Muscle layer of colon (tissue), 2 donors: ENCODE results near the gene EIF4G3.
"Not testable (repeated sequence)": the region's sequence is repeated elsewhere in the genome, so short reads cannot be mapped to it uniquely, and the experiment has no call there.

Source experiments
- H3K27ac ChIP-seq: one replicate; pipeline ENCODE4 v1.7.0; 2013; ENCODE audit warnings: low read depth, mild to moderate bottlenecking, low read length, moderate library complexity
- H3K27me3 ChIP-seq, 2 donors: one replicate each; pipeline ENCODE4 v1.7.0; 2013; ENCODE audit warnings: low read length in 2 of 2, mild to moderate bottlenecking in 2 of 2; ENCODE audit not compliant: insufficient read depth in 2 of 2, control insufficient read depth in 1 of 2
- H3K36me3 ChIP-seq: one replicate; pipeline ENCODE4 v1.7.0; 2013; ENCODE audit warnings: mild to moderate bottlenecking, low read length; ENCODE audit not compliant: insufficient read depth
- H3K4me1 ChIP-seq: one replicate; pipeline ENCODE4 v1.7.0; 2013; ENCODE audit warnings: mild to moderate bottlenecking, low read length; ENCODE audit not compliant: insufficient read depth
- H3K4me3 ChIP-seq, 2 donors: one replicate each; pipeline ENCODE4 v1.7.0; 2013; ENCODE audit warnings: low read length in 2 of 2, low read depth in 1 of 2, mild to moderate bottlenecking in 1 of 2, moderate library complexity in 1 of 2
- H3K9ac ChIP-seq: one replicate; pipeline ENCODE4 v1.7.0; 2013; ENCODE audit warnings: low read length
- H3K9me3 ChIP-seq: one replicate; pipeline ENCODE4 v1.7.0; 2013; ENCODE audit warnings: mild to moderate bottlenecking, low read length
- donor health status: abdominal sarcoma.
- donor health status: Adenocarcinoma of cecum.

The EIF4G3 gene

GRCh38 chr1:21149855-21150432 lies 26.8 kb downstream of the EIF4G3 start:
- Histone ChIP-seq H3K4me3 (peak overlapping the region in 1 of 2 donors; percentile 12), H3K27ac (peak overlapping the region; percentile 39), H3K4me1 (peaks cover 18% of the 10 kb centered on the region), H3K9ac (no peak overlapping the region), H3K9me3 (no peaks in the 10 kb centered on the region), H3K36me3 (no peaks in the 10 kb centered on the region), H3K27me3 (no peaks in the 10 kb centered on the region)

GRCh38 chr1:21149430-21149854 lies 27.3 kb downstream of the EIF4G3 start:
- no peaks in the 10 kb centered on the region for H3K27me3 ChIP-seq
- no peaks in the 10 kb centered on the region for H3K9me3 ChIP-seq
- H3K4me1 ChIP-seq: peaks cover 18% of the 10 kb centered on the region
- no peaks in the 10 kb centered on the region for H3K36me3 ChIP-seq
- no peak overlapping the region for H3K9ac ChIP-seq
- peak overlapping the region in 1 of 2 donors; percentile 12 for H3K4me3 ChIP-seq
- H3K27ac ChIP-seq: no peak overlapping the region

DNA sequence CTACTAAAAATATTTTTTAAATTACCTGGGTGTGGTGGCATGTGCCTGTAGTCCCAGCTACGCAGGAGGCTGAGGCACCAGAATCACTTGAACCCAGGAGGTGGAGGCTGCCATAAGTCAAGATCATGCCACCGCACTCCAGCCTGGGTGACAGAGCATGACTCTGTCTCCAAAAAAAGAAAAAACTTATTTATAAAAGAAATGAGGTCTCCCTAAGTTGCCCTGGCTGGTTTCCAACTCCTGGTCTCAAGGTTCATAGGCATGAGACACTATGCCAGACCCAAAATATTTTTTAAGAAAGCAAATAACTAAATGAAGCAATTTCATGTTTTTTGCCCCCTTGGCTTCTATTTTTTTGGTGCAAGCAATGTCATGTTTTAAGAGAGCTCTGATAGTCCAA lies 32.9 kb downstream of the EIF4G3 start:
- Histone ChIP-seq H3K4me1 (peaks cover 9% of the 10 kb centered on the region), H3K9ac (no peak overlapping the region), H3K36me3 (no peaks in the 10 kb centered on the region), H3K27me3 (no peaks in the 10 kb centered on the region), H3K27ac (no peak overlapping the region), H3K4me3 (no peak overlapping the region), H3K9me3 (no peaks in the 10 kb centered on the region)

- H3K27me3 ChIP-seq: no peaks in the 10 kb centered on the region
- no peak overlapping the region for H3K27ac ChIP-seq
- peaks cover 9% of the 10 kb centered on the region for H3K4me1 ChIP-seq
- no peaks in the 10 kb centered on the region for H3K36me3 ChIP-seq
- no peak overlapping the region for H3K9ac ChIP-seq
- no peak overlapping the region for H3K4me3 ChIP-seq
- no peaks in the 10 kb centered on the region for H3K9me3 ChIP-seq
Measured at GRCh38 chr1:21143138-21143537, 33.6 kb downstream of the EIF4G3 start.

DNA sequence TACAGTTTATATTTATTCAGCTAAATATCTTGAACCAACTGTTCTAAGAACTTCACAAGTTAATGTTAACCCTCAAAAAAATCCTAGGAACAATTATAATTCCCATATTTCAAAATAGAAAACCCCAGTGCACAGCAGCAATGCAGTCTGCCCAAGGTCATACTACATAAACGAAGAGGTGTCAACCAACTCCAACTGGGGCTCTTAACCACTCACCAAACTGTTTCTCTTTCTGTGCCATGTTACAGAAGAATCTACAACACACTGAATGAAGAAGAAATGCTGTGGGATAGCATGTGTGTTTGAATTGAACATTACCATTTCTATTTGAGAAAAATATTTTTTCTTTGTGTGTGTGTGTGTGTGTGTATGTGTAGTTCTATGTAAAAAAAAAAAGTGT lies 35.7 kb downstream of the EIF4G3 start:
- H3K4me1 ChIP-seq: peaks cover 9% of the 10 kb centered on the region
- H3K27ac ChIP-seq: no peak overlapping the region
- no peak overlapping the region for H3K9ac ChIP-seq
- no peaks in the 10 kb centered on the region for H3K36me3 ChIP-seq
- no peaks in the 10 kb centered on the region for H3K9me3 ChIP-seq
- H3K4me3 ChIP-seq: no peak overlapping the region
- H3K27me3 ChIP-seq: no peaks in the 10 kb centered on the region

- Histone ChIP-seq H3K9ac (no peak overlapping the region), H3K4me3 (no peak overlapping the region), H3K36me3 (peaks cover 5% of the 10 kb centered on the region), H3K4me1 (peaks cover 9% of the 10 kb centered on the region), H3K27ac (no peak overlapping the region), H3K27me3 (no peaks in the 10 kb centered on the region), H3K9me3 (no peaks in the 10 kb centered on the region)
Measured at GRCh38 chr1:21139601-21140000, 37.1 kb downstream of the EIF4G3 start.

GRCh38 chr1:21136344-21136743 lies 40.4 kb downstream of the EIF4G3 start:
- not testable (repeated sequence) for H3K27ac ChIP-seq, H3K27me3 ChIP-seq, H3K4me3 ChIP-seq, H3K36me3 ChIP-seq, H3K4me1 ChIP-seq, H3K9ac ChIP-seq, H3K9me3 ChIP-seq

- Histone ChIP-seq H3K36me3 (peaks cover 5% of the 10 kb centered on the region), H3K9me3 (no peaks in the 10 kb centered on the region), H3K4me3 (no peak overlapping the region), H3K4me1 (no peaks in the 10 kb centered on the region), H3K27me3 (no peaks in the 10 kb centered on the region), H3K9ac (no peak overlapping the region), H3K27ac (no peak overlapping the region)
Measured at GRCh38 chr1:21131200-21131599, 45.5 kb downstream of the EIF4G3 start.

DNA sequence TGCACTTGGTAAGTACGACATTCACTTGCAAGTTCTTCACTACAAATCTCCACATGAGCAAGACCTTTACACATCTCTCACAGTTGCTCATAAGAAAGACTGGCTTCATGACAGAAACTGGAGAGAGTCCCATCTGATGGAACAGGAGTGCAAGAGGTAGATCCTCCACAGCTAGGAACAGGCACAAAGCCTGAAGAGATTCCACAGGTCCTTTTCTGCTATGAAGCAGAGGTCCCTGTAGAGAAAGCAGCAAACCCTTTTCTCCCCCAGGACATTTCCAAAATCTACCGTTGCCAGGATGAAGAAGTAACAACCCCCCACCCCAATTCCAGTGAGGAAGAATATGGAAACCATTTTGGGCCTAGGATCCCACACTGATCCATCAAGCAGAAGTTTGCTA lies 47.3 kb downstream of the EIF4G3 start:
- no peaks in the 10 kb centered on the region for H3K9me3 ChIP-seq
- H3K36me3 ChIP-seq: no peaks in the 10 kb centered on the region
- H3K27ac ChIP-seq: no peak overlapping the region
- no peak overlapping the region for H3K9ac ChIP-seq
- H3K27me3 ChIP-seq: no peaks in the 10 kb centered on the region
- H3K4me3 ChIP-seq: no peak overlapping the region
- H3K4me1 ChIP-seq: peaks cover 6% of the 10 kb centered on the region

- H3K9me3 ChIP-seq: no peaks in the 10 kb centered on the region
- no peak overlapping the region for H3K9ac ChIP-seq
- peaks cover 15% of the 10 kb centered on the region for H3K4me1 ChIP-seq
- no peaks in the 10 kb centered on the region for H3K27me3 ChIP-seq
- H3K4me3 ChIP-seq: no peak overlapping the region
- H3K36me3 ChIP-seq: no peaks in the 10 kb centered on the region
- no peak overlapping the region for H3K27ac ChIP-seq
Measured at GRCh38 chr1:21126324-21126723, 50.4 kb downstream of the EIF4G3 start.

GRCh38 chr1:21124846-21125245 lies 51.9 kb downstream of the EIF4G3 start:
- Histone ChIP-seq H3K27ac (no peak overlapping the region), H3K4me1 (peaks cover 15% of the 10 kb centered on the region), H3K36me3 (no peaks in the 10 kb centered on the region), H3K4me3 (no peak overlapping the region), H3K9me3 (no peaks in the 10 kb centered on the region), H3K27me3 (no peaks in the 10 kb centered on the region), H3K9ac (no peak overlapping the region)

DNA sequence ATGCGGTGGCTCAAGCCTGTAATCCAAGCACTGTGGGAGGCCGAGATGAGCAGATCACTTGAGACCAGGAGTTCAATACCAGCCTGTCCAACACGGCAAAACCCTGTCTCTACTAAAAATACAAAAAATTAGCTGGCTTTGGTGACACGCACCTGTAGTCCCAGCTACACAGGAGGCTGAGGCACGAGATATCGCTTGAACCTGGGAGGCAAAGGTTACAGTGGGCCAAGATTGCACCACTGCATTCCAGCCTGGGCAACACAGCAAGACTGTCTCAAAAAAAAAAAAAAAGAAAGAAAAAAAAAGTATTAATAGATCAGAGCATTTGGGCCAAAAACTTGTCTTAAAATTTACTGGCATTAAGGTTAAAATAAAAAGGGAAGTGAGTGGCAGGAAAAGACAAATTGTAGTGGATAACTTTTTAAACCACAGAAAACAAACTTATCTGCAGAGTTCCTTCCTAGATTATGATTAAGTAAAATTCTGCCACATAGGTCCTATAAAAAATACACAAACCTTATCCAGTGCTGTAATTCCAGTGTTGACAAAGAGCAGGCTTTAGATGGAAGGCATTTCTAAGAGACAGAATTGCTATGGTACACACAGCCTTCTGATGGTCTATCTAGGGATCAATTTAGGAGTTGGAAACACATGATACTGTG lies 53.3 kb downstream of the EIF4G3 start:
- no peaks in the 10 kb centered on the region for H3K27me3 ChIP-seq
- no peak overlapping the region for H3K9ac ChIP-seq
- no peaks in the 10 kb centered on the region for H3K36me3 ChIP-seq
- H3K9me3 ChIP-seq: no peaks in the 10 kb centered on the region
- H3K4me1 ChIP-seq: peaks cover 15% of the 10 kb centered on the region
- no peak overlapping the region for H3K4me3 ChIP-seq
- no peak overlapping the region for H3K27ac ChIP-seq
